HG02763 (cell line): Measurements from ENCODE around the gene UBAP2L.
"Not testable (repeated sequence)": the region's sequence is repeated elsewhere in the genome, so short reads cannot be mapped to it uniquely, and the experiment has no call there.

ENCODE experiments used
- ATAC-seq: cut with Tn5 transposase; IDR thresholded peaks from one replicate; pipeline ENCODE4 v1.9.1; 2021; ENCODE audit warnings: mild to moderate bottlenecking, moderate library complexity; ENCODE audit not compliant: unreplicated experiment

The UBAP2L gene

DNA sequence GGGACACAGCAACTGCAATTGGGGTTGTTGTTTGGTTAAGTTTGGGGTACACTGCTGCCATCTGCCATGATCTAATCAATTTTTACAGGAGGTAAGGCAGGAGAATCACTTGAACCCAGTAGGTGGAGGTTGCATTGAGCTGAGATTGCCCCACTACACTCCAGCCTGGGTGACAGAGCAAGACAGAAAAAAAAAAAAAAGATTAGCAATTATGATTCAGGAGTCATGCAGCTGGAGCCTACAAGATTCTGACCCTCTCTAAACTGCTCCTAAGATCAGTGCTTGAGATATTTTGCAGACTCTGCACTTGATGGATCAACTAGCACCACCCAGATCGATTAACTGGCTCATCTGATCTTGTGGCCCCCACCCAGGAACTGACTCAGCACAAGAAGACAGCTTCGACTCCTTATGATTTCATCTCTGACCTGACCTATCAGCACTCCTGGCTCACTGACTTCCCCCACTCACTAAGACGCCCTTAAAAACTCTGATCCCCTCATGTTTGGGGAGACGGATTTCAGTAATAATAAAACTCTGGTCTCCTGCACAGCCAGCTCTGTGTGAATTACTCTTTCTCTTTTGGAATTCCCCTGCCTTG is 87.0 kb downstream of the UBAP2L start:
- ATAC-seq, result not testable (repeated sequence)

DNA sequence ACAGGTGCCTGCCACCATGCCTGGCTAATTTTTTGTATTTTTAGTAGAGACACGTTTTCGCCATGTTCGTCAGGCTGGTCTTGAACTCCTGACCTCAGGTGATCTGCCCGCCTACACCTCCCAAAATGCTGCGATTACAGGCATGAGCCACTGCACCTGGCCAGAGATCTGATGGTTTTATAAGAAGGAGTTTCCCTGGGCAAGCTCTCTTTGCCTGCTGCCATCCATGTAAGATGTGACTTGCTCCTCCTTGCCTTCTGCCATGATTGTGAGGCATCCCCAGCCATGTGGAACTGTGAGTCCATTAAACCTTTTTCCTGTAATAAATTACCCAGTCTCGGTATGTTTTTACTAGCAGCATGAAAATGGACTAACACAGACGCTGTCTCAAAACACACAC is 88.4 kb downstream of the UBAP2L start:
- ATAC-seq, result not testable (repeated sequence)

DNA sequence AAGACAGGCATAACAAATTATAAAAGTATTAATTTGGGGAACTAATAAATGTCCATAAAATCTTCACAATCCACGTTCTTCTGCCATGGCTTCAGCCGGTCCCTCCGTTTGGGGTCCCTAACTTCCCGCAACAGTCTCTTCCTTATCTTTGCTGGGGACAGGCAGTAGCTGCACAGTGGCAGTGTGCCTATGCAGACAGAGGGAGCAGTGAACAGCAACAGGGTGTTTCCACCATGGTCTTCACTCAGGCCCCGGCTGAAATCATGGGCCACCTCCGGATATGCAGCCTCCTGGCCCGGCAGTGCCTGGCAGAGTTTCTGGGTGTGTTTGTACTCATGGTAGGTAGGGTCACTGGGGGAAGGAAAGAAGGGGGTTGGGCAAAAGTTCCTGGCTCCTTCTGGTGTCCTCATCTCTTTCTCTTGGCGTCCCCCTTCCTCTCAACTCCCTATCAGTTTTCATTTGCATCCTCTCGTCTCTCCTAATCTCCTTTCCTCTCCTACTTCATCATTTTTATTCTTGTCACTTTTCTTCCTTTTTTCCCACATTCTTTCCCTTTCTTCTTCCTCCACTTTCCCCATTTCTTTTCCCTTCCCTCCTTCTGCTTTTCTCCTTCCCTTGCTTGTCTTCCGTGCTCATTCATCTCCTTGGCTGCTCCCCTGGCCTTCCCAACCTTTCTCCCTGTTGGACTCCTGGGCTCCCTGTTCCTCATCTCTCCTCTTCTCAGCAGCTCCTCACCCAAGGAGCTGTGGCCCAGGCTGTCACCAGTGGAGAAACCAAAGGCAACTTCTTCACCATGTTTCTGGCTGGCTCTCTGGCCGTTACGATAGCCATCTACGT is 91.7 kb downstream of the UBAP2L start:
- not testable (repeated sequence) for ATAC-seq

DNA sequence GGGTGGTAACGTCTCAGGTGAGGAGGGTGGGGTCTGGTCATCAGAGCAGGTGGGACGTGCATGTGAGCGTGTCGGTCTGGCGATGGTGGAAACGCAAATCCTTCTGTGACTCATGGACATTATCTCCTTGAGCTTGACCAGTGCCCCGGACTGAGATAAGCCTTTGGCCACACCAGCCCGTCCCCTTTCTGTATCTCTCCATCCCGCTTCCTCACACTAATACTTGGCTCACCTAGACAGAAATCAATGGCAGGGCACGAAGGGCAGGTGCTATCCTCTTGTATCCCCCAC is 92.3 kb downstream of the UBAP2L start:
- no peak for ATAC-seq

DNA sequence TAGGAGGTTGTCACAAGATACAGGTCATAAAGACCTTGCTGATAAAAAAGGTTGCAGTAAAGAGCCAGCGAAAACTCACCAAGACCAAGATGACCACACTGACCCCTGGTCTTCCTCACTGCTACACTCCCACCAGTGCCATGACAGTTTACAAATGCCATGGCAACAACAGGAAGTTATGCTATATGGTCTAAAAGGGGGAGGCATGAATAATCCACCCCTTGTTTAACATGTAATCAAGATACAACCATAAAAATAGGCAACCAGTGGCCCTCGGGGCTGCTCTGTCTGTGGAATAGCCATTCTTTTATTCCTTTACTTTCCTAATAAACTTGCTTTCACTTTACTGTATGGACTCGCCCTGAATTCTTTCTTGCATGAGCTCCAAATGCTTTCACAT is 93.5 kb downstream of the UBAP2L start:
- not testable (repeated sequence) for ATAC-seq

DNA sequence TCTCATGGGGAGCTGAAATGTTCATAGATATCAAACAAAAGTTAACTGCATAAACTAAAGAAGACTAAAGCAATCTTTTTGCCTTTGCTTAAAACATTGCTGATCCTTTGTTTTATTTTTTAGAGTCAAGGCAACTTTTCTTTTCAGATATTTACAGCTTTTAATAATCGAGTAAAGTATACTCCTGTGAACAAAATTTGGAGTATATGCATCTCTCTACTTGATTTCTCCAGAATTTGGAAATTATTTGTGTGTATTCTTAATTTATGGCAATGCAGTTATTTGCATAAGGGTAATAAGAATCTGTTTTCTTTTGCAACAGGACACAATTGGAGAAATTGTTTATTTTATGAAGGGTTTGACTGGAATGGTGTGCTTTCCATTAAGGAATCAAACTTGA is 95.9 kb downstream of the UBAP2L start:
- ATAC-seq, result no peak

DNA sequence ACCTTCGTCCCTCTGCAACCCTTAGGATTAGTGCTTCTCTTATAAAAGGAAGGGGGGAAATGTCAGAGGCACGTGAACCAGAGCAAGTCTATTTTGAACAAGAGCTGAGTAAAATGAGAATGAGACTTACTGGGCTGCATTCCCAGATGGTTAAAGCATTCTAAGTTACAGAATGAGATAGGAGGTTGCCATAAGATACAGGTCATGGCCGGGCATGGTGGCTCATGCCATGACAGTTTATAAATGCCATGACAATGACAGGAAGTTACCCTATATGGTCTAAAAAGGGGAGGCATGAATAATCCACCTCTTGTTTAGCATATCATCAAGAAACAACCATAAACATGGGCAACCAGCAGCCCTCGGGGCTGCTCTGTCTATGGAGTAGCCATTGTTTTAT is 97.6 kb downstream of the UBAP2L start:
- no peak for ATAC-seq
